Central memory CD8-positive, alpha-beta T cell (primary cell): ENCODE data around the gene FADS2.

ENCODE experiments used
- ATAC-seq: fragments of 150-1000 bp; cut with Tn5 transposase; replicated peaks from 2 replicates; pipeline ENCODE4 v1.10.0; 2022; ENCODE audit warnings: mild to moderate bottlenecking, moderate FRiP score, moderate number of reproducible peaks; ENCODE audit not compliant: poor library complexity, severe bottlenecking; ENCODE audit errors: extremely low read depth
- DNase-seq, 2 donors: peaks; one replicate each; pipeline ENCODE4 v3.0.0; 2021; ENCODE audit warnings: low spot score in 2 of 2
- H3K27ac Mint-ChIP-seq: one replicate; pipeline ENCODE4 v1.8.0; 2022; ENCODE audit warnings: low read depth, mild to moderate bottlenecking, moderate library complexity, mixed read lengths
- H3K27me3 Mint-ChIP-seq: one replicate; pipeline ENCODE4 v1.8.0; 2022; ENCODE audit warnings: mixed read lengths
- H3K36me3 Mint-ChIP-seq: one replicate; pipeline ENCODE4 v1.8.0; 2022; ENCODE audit warnings: mild to moderate bottlenecking, moderate library complexity, mixed read lengths; ENCODE audit not compliant: insufficient read depth
- H3K4me1 Mint-ChIP-seq: one replicate; pipeline ENCODE4 v1.8.0; 2022; ENCODE audit warnings: mixed read lengths
- H3K4me3 Mint-ChIP-seq: one replicate; pipeline ENCODE4 v1.8.0; 2022; ENCODE audit warnings: mild to moderate bottlenecking, moderate library complexity, mixed read lengths
- H3K9me3 Mint-ChIP-seq: one replicate; pipeline ENCODE4 v1.8.0; 2022; ENCODE audit warnings: mixed read lengths

The FADS2 gene

GRCh38 chr11:61906522-61906909, 78.4 kb downstream of the FADS2 start:
- DNase-seq: no peak
- H3K36me3 Mint-ChIP-seq: peaks cover 5% of the 10 kb centered on the region

DNA sequence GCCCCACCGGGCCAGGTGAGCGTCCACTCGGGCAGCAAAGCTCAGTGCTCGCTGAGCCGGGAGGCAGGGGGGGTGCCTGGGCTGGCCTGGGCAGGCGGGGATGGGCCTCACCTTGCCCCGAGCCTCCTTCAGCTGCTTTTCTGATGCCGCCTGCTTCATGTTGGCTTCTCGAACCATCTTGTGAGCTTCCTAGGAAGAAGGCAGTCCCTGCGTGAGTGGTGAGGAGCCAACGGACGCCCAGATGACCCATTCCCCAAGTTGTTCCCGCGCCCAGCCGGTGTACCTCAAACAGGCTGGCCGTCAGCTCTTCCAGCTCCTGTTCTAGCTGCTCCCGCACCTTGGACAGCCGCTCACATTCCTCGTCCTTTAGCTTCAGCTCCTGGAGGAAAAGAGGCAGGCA, 79.2 kb downstream of the FADS2 start:
- H3K36me3 Mint-ChIP-seq: peaks cover 3% of the 10 kb centered on the region
- H3K27me3 Mint-ChIP-seq: peaks cover 9% of the 10 kb centered on the region
- ATAC-seq: no peak

More at GRCh38 chr11:61906522-61906909, 78.4 kb downstream of the FADS2 start:
- H3K27ac Mint-ChIP-seq: no peak overlapping the region
- no peak overlapping the region for H3K4me3 Mint-ChIP-seq
- H3K27me3 Mint-ChIP-seq: peaks cover 1% of the 10 kb centered on the region
- ATAC-seq: no peak
- H3K9me3 Mint-ChIP-seq: no peaks in the 10 kb centered on the region
- no peaks in the 10 kb centered on the region for H3K4me1 Mint-ChIP-seq

DNA sequence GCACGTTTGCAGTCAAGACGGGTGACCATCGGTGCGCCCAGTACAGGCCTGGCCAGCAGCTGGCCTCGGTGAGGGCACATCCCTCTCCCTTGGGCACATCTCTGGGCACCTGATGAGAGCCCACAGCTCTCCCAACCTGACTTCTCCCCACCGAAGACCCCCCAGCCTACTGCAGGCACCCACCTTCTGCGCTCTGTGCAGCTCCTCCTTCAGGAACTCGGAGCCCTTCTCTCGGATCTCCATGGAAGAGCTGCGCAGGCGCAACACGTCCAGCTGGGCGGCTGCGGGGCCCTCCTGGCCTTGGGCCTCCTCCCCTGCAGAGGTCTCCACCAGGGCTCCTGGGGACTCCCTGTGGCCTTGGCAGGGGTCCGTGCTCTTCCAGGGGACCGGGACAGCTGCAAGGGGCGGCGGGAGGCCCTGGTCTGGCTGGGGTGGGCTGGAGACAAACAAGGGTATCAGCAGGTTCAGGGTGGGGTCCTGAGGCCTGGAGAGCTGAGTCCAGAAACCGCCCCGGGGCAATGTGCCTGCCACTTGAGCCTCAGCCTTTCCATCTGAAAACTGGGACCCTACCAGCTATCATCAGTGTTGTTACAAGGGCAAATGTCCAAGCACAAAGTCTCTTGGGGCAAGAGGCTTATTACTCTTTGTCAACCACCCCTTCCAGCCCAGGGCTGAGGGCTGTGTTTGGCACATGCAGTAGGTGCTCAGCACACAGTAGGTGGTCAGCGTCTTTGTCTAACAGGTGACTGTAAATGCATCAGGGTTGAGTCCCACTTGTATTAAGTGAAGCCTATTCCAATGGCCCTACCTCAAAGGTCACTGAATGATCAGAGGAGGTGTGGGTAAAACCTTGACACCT, 80.0 kb downstream of the FADS2 start:
- Mint-ChIP-seq H3K4me3 (no peak overlapping the region), H3K36me3 (peaks cover 2% of the 10 kb centered on the region), H3K9me3 (no peaks in the 10 kb centered on the region), H3K4me1 (no peaks in the 10 kb centered on the region), H3K27me3 (peaks cover 17% of the 10 kb centered on the region), H3K27ac (no peak overlapping the region)
- DNase-seq: no peak
- no peak for ATAC-seq

More for the DNA sequence above, 79.2 kb downstream of the FADS2 start:
- Mint-ChIP-seq H3K4me1 (no peaks in the 10 kb centered on the region), H3K4me3 (no peak overlapping the region), H3K9me3 (no peaks in the 10 kb centered on the region), H3K27ac (no peak overlapping the region)
- no peak for DNase-seq

GRCh38 chr11:61908730-61909316, 80.7 kb downstream of the FADS2 start:
- DNase-seq (no peak), ATAC-seq (no peak)
- no peak overlapping the region for H3K4me3 Mint-ChIP-seq
- no peaks in the 10 kb centered on the region for H3K9me3 Mint-ChIP-seq
- no peak overlapping the region for H3K27ac Mint-ChIP-seq
- no peaks in the 10 kb centered on the region for H3K36me3 Mint-ChIP-seq
- H3K27me3 Mint-ChIP-seq: peaks cover 24% of the 10 kb centered on the region
- H3K4me1 Mint-ChIP-seq: no peaks in the 10 kb centered on the region

GRCh38 chr11:61910187-61911127, 82.4 kb downstream of the FADS2 start:
- Mint-ChIP-seq H3K4me1 (no peaks in the 10 kb centered on the region), H3K27ac (no peak overlapping the region), H3K9me3 (no peaks in the 10 kb centered on the region), H3K36me3 (no peaks in the 10 kb centered on the region), H3K4me3 (no peak overlapping the region), H3K27me3 (peaks cover 41% of the 10 kb centered on the region)
- DNase-seq: no peak
- no peak for ATAC-seq

GRCh38 chr11:61911128-61911700, 83.1 kb downstream of the FADS2 start:
- no peak overlapping the region for H3K4me3 Mint-ChIP-seq
- ATAC-seq (no peak), DNase-seq (no peak)
- H3K27ac Mint-ChIP-seq: no peak overlapping the region
- H3K4me1 Mint-ChIP-seq: no peaks in the 10 kb centered on the region
- peaks cover 48% of the 10 kb centered on the region for H3K27me3 Mint-ChIP-seq
- H3K36me3 Mint-ChIP-seq: no peaks in the 10 kb centered on the region
- no peaks in the 10 kb centered on the region for H3K9me3 Mint-ChIP-seq

GRCh38 chr11:61911701-61912529, 83.8 kb downstream of the FADS2 start:
- Mint-ChIP-seq H3K9me3 (no peaks in the 10 kb centered on the region), H3K27ac (no peak overlapping the region)

GRCh38 chr11:61912530-61912898, 84.4 kb downstream of the FADS2 start:
- DNase-seq: no peak
- no peak overlapping the region for H3K27ac Mint-ChIP-seq
- no peak for ATAC-seq
- peaks cover 1% of the 10 kb centered on the region for H3K4me1 Mint-ChIP-seq
- no peaks in the 10 kb centered on the region for H3K36me3 Mint-ChIP-seq
- no peak overlapping the region for H3K4me3 Mint-ChIP-seq
- no peaks in the 10 kb centered on the region for H3K9me3 Mint-ChIP-seq
- H3K27me3 Mint-ChIP-seq: peaks cover 58% of the 10 kb centered on the region

More at GRCh38 chr11:61911701-61912529, 83.8 kb downstream of the FADS2 start:
- H3K4me3 Mint-ChIP-seq: no peak overlapping the region
- H3K4me1 Mint-ChIP-seq: no peaks in the 10 kb centered on the region
- DNase-seq (no peak), ATAC-seq (no peak)
- H3K27me3 Mint-ChIP-seq: peaks cover 54% of the 10 kb centered on the region
- no peaks in the 10 kb centered on the region for H3K36me3 Mint-ChIP-seq

DNA sequence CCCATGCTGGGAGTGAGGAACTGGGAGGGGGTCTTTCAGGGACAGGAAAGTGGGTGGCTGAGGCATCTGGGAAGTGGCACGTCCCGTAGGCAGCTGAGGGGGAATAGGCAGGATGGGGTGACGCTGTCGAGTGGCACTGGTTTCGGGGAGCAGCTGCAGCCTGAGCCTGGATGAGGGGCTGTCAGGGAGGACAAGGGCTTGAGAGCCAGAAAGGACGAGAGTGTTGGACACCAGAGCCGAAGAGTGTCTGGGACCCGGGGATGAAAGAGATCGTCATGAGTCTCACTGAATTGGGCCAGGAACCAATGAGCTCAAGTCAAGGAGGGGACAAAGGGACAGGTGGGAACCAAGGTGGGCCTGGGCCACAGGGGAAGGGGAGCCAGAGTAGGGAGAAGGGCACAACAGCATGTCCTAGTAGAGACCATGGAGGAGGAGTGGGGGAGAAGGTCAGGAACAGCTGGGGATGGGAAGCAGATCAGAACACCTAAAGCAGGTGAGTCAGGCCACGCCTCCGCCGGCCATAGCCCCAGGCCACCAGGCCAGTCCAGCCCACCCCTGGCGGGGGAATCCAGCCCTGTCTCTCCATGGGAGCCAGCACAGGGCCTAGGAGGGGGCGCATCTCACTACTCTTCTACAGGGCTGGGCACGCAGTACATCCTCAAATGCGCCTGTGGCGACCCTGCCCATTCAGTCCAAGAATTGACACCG, 85.0 kb downstream of the FADS2 start:
- H3K4me1 Mint-ChIP-seq: peaks cover 8% of the 10 kb centered on the region
- DNase-seq (no peak), ATAC-seq (no peak)
- no peak overlapping the region for H3K27ac Mint-ChIP-seq
- H3K27me3 Mint-ChIP-seq: peaks cover 64% of the 10 kb centered on the region
- H3K9me3 Mint-ChIP-seq: no peaks in the 10 kb centered on the region
- no peak overlapping the region for H3K4me3 Mint-ChIP-seq
- no peaks in the 10 kb centered on the region for H3K36me3 Mint-ChIP-seq

- ATAC-seq (no peak), DNase-seq (no peak)
- Mint-ChIP-seq H3K4me1 (peaks cover 11% of the 10 kb centered on the region), H3K4me3 (no peak overlapping the region), H3K36me3 (no peaks in the 10 kb centered on the region), H3K27me3 (peaks cover 71% of the 10 kb centered on the region), H3K27ac (no peak overlapping the region), H3K9me3 (no peaks in the 10 kb centered on the region)
These were observed 85.7 kb downstream of the FADS2 start for GRCh38 chr11:61913699-61914395.
